HG03103 (cell line): Measurements from ENCODE around the gene PDCL3.

Experiments
- ATAC-seq: cut with Tn5 transposase; IDR thresholded peaks from one replicate; pipeline ENCODE4 v1.9.1; 2021; ENCODE audit warnings: low read depth; ENCODE audit not compliant: unreplicated experiment

PDCL3 gene

GRCh38 chr2:100562613-100563406 is at the start of gene PDCL3:
Gene PDCL3, plus strand, starts transcription at chr2:100562993. Its CDS starts 75 bp downstream, at chr2:100563068.
- ATAC-seq: peak; percentile 84

- ATAC-seq: no peak
These were observed 49.1 kb upstream of the PDCL3 start for GRCh38 chr2:100513650-100514049.

- ATAC-seq: no peak
These were observed 45.2 kb upstream of the PDCL3 start for GRCh38 chr2:100517556-100517955.

- ATAC-seq: no peak
These were observed 44.0 kb upstream of the PDCL3 start for GRCh38 chr2:100518801-100519200.

- ATAC-seq: no peak
These were observed 42.6 kb upstream of the PDCL3 start for GRCh38 chr2:100520224-100520623.

- no peak for ATAC-seq
These were observed 40.4 kb upstream of the PDCL3 start for GRCh38 chr2:100522430-100522829.

- no peak for ATAC-seq
These were observed 38.5 kb upstream of the PDCL3 start for GRCh38 chr2:100524331-100524730.

- no peak for ATAC-seq
These were observed 35.9 kb upstream of the PDCL3 start for GRCh38 chr2:100526868-100527267.

- ATAC-seq: no peak
These were observed 35.3 kb upstream of the PDCL3 start for GRCh38 chr2:100527440-100528015.

- ATAC-seq: no peak
These were observed 33.6 kb upstream of the PDCL3 start for GRCh38 chr2:100529176-100529575.

GRCh38 chr2:100529900-100530299 is 32.9 kb upstream of the PDCL3 start:
- ATAC-seq: no peak

GRCh38 chr2:100535855-100536254 is 26.9 kb upstream of the PDCL3 start:
- no peak for ATAC-seq

- ATAC-seq: no peak
These were observed 24.9 kb upstream of the PDCL3 start for GRCh38 chr2:100537918-100538317.

GRCh38 chr2:100539221-100539620 is 23.6 kb upstream of the PDCL3 start:
- ATAC-seq: no peak

GRCh38 chr2:100541404-100541803 is 21.4 kb upstream of the PDCL3 start:
- no peak for ATAC-seq

GRCh38 chr2:100542418-100542817 is 20.4 kb upstream of the PDCL3 start:
- no peak for ATAC-seq

- no peak for ATAC-seq
These were observed 17.7 kb upstream of the PDCL3 start for GRCh38 chr2:100544911-100545596.

GRCh38 chr2:100546469-100546868 is 16.3 kb upstream of the PDCL3 start:
- no peak for ATAC-seq

GRCh38 chr2:100548771-100549170 is 14.0 kb upstream of the PDCL3 start:
- no peak for ATAC-seq

GRCh38 chr2:100551303-100551702 is 11.5 kb upstream of the PDCL3 start:
- no peak for ATAC-seq

GRCh38 chr2:100554798-100555407 is 7.9 kb upstream of the PDCL3 start:
- no peak for ATAC-seq
